ENCODE measurements around the gene GPSM1.

- TF ChIP-seq CTCF (IDR thresholded peaks at IDR 0.05; ENCODE audit: borderline replicate concordance, extremely low read depth, low read length, poor library complexity, severe bottlenecking) (no peak), EZH2 (IDR thresholded peaks at IDR 0.05; ENCODE audit: borderline replicate concordance, low read depth, low read length, severe bottlenecking) (no peak)
These were observed 32.7 kb downstream of the GPSM1 start for GRCh38 chr9:136359774-136360718.

Data from DND-41 (cell line).